A549 treated with ZK216348 at 1 μM for 4 hours (cell line): Measurements from ENCODE around the gene FCRL1. TPM values are rescaled to one million over a fixed set of nuclear protein-coding genes. Genes with fewer than 3 reads are reported as not detected.

Experiments
- total RNA-seq: library from RNA; stranded (reverse); fragments of 200-300 nt; extraction: Qiagen RNA extraction; gene quantifications from 5 replicates; pipeline ENCODE4 v1.2.3, GENCODE V29; 2022; ENCODE audit warnings: low read depth

Gene FCRL1, protein sequence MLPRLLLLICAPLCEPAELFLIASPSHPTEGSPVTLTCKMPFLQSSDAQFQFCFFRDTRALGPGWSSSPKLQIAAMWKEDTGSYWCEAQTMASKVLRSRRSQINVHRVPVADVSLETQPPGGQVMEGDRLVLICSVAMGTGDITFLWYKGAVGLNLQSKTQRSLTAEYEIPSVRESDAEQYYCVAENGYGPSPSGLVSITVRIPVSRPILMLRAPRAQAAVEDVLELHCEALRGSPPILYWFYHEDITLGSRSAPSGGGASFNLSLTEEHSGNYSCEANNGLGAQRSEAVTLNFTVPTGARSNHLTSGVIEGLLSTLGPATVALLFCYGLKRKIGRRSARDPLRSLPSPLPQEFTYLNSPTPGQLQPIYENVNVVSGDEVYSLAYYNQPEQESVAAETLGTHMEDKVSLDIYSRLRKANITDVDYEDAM
- total RNA-seq = not detected in 5 replicates

DNA sequence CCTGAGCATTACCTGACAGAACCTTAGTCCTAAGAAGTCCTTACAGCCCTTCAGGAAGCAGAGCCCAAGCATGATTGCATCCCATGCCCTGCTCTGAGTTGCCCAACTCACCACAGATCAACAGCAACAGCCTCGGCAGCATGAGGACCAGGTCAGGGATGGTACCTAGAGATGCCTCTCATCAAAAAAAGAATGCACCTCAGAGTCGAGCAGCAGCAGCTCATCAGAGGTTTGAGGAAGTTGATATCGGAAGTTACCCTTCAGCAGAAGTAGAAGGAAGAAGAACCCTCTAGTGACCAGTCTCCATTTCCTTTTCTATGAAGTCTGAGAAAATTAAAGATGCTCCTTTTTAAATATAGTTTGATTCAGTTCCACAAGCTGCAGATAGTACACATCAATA lies at the start of gene FCRL1:
Gene FCRL1 (minus strand): TSS at position 225 of the 400 bp plus-strand sequence. CDS start 83 bp downstream, at position 142.

GRCh38 chr1:157841708-157842107 lies 21.8 kb upstream of the FCRL1 start, which contains the start of gene CD5L:
CD5L (minus strand) TSS chr1:157841808; CDS start chr1:157841701, 107 bp downstream.

DNA sequence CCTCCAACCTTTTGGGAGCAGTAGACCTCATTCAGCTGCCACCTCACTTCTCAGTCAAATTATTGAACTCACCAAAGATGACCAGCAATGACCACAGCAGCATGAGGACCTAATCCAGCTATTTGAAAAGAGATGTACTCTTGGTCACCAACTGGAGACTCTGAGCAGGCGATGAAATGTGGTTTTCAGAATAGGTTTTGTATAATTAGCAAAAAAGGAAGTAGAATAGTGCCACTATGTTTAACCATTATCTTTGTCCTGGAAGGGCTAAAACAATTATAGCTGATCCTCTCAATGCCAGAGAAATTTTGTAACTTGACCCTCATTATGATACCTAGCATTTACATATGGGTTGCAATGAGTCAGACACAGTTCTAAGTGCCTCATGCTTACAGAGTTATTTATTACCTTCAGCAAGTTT lies 42.9 kb downstream of the FCRL1 start, which contains the start of gene FCRL2:
Gene FCRL2 (minus strand): TSS at position 162 of the 421 bp plus-strand sequence. CDS start 59 bp downstream, at position 103.

Other genes with a start within 250 kb of the FCRL1 start
- gene FCRL4, start 222.0 kb downstream of the FCRL1 start, total RNA-seq = not detected in 5 replicates
- gene FCRL3, start 119.4 kb downstream of the FCRL1 start, total RNA-seq = not detected in 5 replicates
- not detected in 5 replicates for gene FCRL2, start 43.0 kb downstream of the FCRL1 start, total RNA-seq
- not detected in 5 replicates for gene CD5L, start 21.7 kb upstream of the FCRL1 start, total RNA-seq
- 21.6 to 32.5 TPM (median 29.7 TPM) in 5 replicates for gene KIRREL1, start 173.5 kb upstream of the FCRL1 start, total RNA-seq